ENCODE data around the gene PPP1R12B. TPM values are rescaled to one million over a fixed set of nuclear protein-coding genes. Genes with fewer than 3 reads are reported as not detected.

PPP1R12B gene
- total and polyA plus RNA-seq, 2 donors (not counting 1 experiment from before 2014, with no cell fraction given), result 13.4 to 21.7 TPM

DNA sequence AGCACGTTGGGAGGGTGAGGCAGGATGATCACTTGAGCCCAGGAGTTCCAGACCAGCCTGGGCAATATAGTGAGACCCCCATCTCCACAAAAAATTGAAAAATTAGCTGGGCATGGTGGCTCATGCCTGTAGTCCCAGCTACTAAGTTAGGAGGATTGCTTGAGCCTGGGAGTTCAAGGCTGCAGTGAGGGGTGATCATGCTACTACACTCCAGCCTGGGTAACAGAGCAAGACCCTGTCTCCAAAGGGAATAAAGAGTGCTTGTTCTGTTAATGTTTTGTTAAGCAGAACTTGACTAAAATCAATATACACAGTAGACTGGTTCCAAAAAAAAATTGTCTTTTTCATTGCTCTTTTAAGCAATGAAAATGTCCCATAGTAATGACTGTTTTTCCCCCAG is 215.3 kb downstream of the PPP1R12B start:
- H3K9me3 ChIP-seq (ENCODE audit: control insufficient read depth, insufficient read depth, low read depth, low read length), result no peaks in the 10 kb centered on the region
- H2AFZ ChIP-seq (ENCODE audit: low read length), result no peak overlapping the region
- DNase-seq (ENCODE audit: low read depth in 2 of 2), result no peak
- TF ChIP-seq, protein P1, sequence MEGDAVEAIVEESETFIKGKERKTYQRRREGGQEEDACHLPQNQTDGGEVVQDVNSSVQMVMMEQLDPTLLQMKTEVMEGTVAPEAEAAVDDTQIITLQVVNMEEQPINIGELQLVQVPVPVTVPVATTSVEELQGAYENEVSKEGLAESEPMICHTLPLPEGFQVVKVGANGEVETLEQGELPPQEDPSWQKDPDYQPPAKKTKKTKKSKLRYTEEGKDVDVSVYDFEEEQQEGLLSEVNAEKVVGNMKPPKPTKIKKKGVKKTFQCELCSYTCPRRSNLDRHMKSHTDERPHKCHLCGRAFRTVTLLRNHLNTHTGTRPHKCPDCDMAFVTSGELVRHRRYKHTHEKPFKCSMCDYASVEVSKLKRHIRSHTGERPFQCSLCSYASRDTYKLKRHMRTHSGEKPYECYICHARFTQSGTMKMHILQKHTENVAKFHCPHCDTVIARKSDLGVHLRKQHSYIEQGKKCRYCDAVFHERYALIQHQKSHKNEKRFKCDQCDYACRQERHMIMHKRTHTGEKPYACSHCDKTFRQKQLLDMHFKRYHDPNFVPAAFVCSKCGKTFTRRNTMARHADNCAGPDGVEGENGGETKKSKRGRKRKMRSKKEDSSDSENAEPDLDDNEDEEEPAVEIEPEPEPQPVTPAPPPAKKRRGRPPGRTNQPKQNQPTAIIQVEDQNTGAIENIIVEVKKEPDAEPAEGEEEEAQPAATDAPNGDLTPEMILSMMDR (conservative IDR thresholded peaks at IDR 0.05 in 1 of 2, IDR thresholded peaks at IDR 0.05 in 1 of 2; ENCODE audit: low read depth in 1 of 2, low read length in 2 of 2), result no peak
- TF ChIP-seq EZH2 (IDR thresholded peaks at IDR 0.05; ENCODE audit: low read length, missing control alignments), result no peak
- H3K27ac ChIP-seq (ENCODE audit: insufficient read depth, low read length), result no peak overlapping the region
- H3K4me1 ChIP-seq (ENCODE audit: control insufficient read depth, extremely low read depth, insufficient read depth, low read length), result peaks cover 14% of the 10 kb centered on the region
- no peaks in the 10 kb centered on the region for H3K27me3 ChIP-seq (ENCODE audit: control insufficient read depth, insufficient read depth, low read length)
- no peak overlapping the region for H3K4me3 ChIP-seq (replicated peaks in 1 of 4; ENCODE audit: control extremely low read depth in 1 of 4, insufficient read depth in 1 of 4, low read depth in 3 of 4, low read length in 4 of 4)
- H3K4me2 ChIP-seq (ENCODE audit: extremely low read depth, insufficient read depth, low read length), result no peak overlapping the region
- no peak overlapping the region for H3K9ac ChIP-seq (ENCODE audit: insufficient read depth, low read length)
- no peaks in the 10 kb centered on the region for H3K79me2 ChIP-seq (ENCODE audit: control insufficient read depth, insufficient read depth, low read length)
- H3K36me3 ChIP-seq (ENCODE audit: control insufficient read depth, insufficient read depth, low read length), result no peaks in the 10 kb centered on the region
- H4K20me1 ChIP-seq (ENCODE audit: control insufficient read depth, extremely low read depth, insufficient read depth, low read length), result no peaks in the 10 kb centered on the region

DNA sequence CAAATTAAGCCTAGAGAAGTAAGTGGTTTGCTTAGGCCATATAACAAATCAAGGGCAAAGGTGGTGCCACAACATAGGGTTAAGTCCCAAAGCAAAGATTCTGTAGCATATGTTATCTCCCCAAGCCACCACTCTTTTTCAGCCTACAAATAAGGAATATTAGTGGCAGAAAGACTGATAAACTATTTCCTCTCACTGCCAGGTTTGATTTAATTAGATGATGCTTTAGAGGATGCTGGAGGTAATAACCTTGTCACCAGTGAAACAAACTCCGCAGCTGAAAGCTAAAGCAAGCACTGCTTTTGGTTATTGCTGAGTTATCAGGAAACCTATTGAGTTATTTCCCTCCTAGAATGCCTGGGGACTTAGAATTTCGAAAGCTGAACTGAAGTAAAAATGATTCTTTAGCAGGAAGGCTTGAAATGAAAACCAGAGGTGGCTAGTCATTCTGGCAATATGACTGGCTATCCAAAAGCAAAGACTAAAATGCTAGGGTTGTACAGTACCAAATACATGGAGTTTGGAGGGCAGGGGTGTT is 216.5 kb downstream of the PPP1R12B start:
- no peak for TF ChIP-seq EZH2 (IDR thresholded peaks at IDR 0.05; ENCODE audit: low read length, missing control alignments)
- TF ChIP-seq, protein P1 (conservative IDR thresholded peaks at IDR 0.05 in 1 of 2, IDR thresholded peaks at IDR 0.05 in 1 of 2; ENCODE audit: low read depth in 1 of 2, low read length in 2 of 2), result no peak
- no peak overlapping the region for H2AFZ ChIP-seq (ENCODE audit: low read length)
- no peaks in the 10 kb centered on the region for H4K20me1 ChIP-seq (ENCODE audit: control insufficient read depth, extremely low read depth, insufficient read depth, low read length)
- peaks cover 21% of the 10 kb centered on the region for H3K4me1 ChIP-seq (ENCODE audit: control insufficient read depth, extremely low read depth, insufficient read depth, low read length)
- H3K79me2 ChIP-seq (ENCODE audit: control insufficient read depth, insufficient read depth, low read length), result no peaks in the 10 kb centered on the region
- H3K4me2 ChIP-seq (ENCODE audit: extremely low read depth, insufficient read depth, low read length), result no peak overlapping the region
- no peaks in the 10 kb centered on the region for H3K9me3 ChIP-seq (ENCODE audit: control insufficient read depth, insufficient read depth, low read depth, low read length)
- no peaks in the 10 kb centered on the region for H3K36me3 ChIP-seq (ENCODE audit: control insufficient read depth, insufficient read depth, low read length)
- H3K27me3 ChIP-seq (ENCODE audit: control insufficient read depth, insufficient read depth, low read length), result no peaks in the 10 kb centered on the region
- no peak overlapping the region for H3K27ac ChIP-seq (ENCODE audit: insufficient read depth, low read length)
- H3K9ac ChIP-seq (ENCODE audit: insufficient read depth, low read length), result no peak overlapping the region
- no peak for DNase-seq (ENCODE audit: low read depth in 2 of 2)
- no peak overlapping the region for H3K4me3 ChIP-seq (replicated peaks in 1 of 4; ENCODE audit: control extremely low read depth in 1 of 4, insufficient read depth in 1 of 4, low read depth in 3 of 4, low read length in 4 of 4)

DNA sequence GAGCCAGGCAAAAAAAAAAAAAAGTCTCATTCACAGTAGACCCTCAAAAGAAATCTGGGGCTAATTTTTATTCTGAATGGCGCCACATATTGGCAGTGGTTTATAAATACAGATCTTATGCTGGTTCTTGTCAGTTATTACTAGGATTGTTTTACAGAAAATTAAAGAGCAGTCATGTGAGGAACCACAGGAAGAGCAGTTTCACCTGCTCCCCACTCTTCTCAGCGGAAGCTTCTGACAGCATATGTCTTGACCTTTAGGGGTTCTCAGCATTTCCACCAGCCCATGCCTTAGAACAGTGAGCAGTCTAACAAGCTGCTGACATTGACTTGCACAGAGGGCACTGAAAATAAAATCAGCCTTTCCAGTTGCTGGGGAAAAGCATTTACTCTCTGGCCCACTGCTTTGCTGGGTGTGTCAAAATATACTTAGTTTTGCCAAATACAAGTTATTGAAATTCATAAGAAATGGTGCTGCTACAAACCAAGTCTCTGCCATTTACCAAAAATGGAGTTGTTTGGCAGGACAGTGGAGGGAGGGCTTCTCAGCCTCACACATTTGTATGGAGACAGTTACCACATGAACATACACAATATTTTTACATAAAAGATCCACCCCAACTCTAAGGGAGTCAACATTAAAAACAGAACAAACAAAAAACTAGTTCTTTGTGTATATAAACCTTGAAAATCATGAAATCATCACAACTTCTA is 217.5 kb downstream of the PPP1R12B start:
- H3K36me3 ChIP-seq (ENCODE audit: control insufficient read depth, insufficient read depth, low read length), result no peaks in the 10 kb centered on the region
- H3K27me3 ChIP-seq (ENCODE audit: control insufficient read depth, insufficient read depth, low read length), result no peaks in the 10 kb centered on the region
- H3K9ac ChIP-seq (ENCODE audit: insufficient read depth, low read length), result no peak overlapping the region
- no peak overlapping the region for H3K4me3 ChIP-seq (replicated peaks in 1 of 4; ENCODE audit: control extremely low read depth in 1 of 4, insufficient read depth in 1 of 4, low read depth in 3 of 4, low read length in 4 of 4)
- DNase-seq (ENCODE audit: low read depth in 2 of 2), result no peak
- no peak overlapping the region for H3K27ac ChIP-seq (ENCODE audit: insufficient read depth, low read length)
- TF ChIP-seq, protein P1 (conservative IDR thresholded peaks at IDR 0.05 in 1 of 2, IDR thresholded peaks at IDR 0.05 in 1 of 2; ENCODE audit: low read depth in 1 of 2, low read length in 2 of 2), result no peak
- no peak for TF ChIP-seq EZH2 (IDR thresholded peaks at IDR 0.05; ENCODE audit: low read length, missing control alignments)
- no peak overlapping the region for H3K4me2 ChIP-seq (ENCODE audit: extremely low read depth, insufficient read depth, low read length)
- H3K4me1 ChIP-seq (ENCODE audit: control insufficient read depth, extremely low read depth, insufficient read depth, low read length), result peaks cover 21% of the 10 kb centered on the region
- H3K79me2 ChIP-seq (ENCODE audit: control insufficient read depth, insufficient read depth, low read length), result no peaks in the 10 kb centered on the region
- no peaks in the 10 kb centered on the region for H4K20me1 ChIP-seq (ENCODE audit: control insufficient read depth, extremely low read depth, insufficient read depth, low read length)
- H2AFZ ChIP-seq (ENCODE audit: low read length), result no peak overlapping the region
- H3K9me3 ChIP-seq (ENCODE audit: control insufficient read depth, insufficient read depth, low read depth, low read length), result no peaks in the 10 kb centered on the region
